CD4-positive, alpha-beta T cell treated with Interleukin-21 for 1 hour (primary cell): Measurements from ENCODE around the gene FAM187B.
"Not testable (repeated sequence)": the region's sequence is repeated elsewhere in the genome, so short reads cannot be mapped to it uniquely, and the experiment has no call there.

Experiments
- DNase-seq: peaks from one replicate; pipeline ENCODE4 v3.0.0-alpha.2; 2020

FAM187B gene

DNA sequence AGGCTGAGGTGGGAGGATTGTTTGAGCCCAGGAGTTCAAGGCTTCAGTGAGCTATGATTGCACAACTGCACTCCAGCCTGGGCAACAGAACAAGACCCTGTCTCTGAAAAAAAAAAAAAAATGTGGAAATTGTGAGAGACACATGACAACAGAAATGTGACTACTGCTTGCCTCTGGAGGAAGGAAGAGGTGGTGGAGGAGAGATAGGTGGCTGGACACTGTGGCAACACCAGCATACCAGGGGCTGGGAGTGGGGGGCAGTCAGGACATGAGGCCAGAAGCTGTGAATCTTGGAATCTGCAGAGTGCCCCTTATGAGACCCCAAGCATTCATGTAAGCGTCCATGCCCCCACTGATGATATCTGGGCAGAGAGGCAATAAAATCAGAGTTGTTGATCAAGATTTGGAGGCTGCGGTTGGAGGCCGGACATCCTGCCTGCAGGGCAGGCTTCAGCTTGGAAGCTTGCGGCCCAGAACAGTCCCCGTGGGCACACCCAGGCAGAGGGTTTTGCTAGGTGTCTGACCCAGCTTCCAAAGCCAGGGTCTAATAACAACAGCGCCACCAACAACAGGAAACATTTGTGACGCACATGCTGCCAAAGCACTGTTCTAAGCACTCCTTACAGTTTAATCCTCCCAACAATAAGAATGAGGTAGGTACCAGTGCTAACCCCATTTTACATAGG lies 16.9 kb downstream of the FAM187B start:
- peak; percentile 95 for DNase-seq

DNA sequence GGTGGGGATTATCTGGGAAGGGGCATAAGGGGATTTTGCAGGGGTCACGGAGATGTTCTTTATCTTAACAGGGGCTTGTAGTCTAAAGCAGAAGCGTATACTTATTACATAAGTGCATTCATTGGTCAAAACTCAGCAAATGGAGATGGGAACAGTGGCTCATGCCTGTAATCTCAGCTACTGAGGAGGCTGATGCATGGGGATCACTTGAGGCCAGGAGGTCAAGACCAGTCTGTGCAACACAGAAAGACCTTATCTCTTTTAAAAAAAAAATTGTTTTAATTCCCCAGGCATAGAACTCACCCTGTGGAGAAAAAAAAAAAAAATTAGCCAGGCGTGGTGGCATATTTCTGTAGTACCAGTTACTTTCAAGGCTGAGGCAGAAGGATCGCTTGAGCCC lies 18.9 kb downstream of the FAM187B start:
- no peak for DNase-seq

DNA sequence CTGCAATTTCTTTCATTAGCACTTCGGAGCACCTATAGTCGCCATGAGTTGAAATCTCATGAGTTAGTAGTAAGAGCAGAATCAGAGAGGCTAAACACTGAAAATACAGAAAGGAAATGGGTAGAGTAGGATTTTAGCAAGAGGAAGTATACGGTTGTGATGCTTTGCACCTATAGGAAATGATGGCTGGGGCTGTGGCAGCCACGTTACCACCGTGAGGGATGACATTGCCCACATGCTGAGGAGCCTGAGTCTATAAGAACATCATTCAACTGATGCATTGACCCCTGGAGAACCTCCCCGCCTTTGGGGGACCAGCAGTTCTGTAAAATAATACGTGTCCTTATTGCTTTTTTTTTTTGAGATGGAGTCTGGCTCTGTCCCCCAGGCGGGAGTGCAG lies 20.4 kb downstream of the FAM187B start:
- no peak for DNase-seq

DNA sequence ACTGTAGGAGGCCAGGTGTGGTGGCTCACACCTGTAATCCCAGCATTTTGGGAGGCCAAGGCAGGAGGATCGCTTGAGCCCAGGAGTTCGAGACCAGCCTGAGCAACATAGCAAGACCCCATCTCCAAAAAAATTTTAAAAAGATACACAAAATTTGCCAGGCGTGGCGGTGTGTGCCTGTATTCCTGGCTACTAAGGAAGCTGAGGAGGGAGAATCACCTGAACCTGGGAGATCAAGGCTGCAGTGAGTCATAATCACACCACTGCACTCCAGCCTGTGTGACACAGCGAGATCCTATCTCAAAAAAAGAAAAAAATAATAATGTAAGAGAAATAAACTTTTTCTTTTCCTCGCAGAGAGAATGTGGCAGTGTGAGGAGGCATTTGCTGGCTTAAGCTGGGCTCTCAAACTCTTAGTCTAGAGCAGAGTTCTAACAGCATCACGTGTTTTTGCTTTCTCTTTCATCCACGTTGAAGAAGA lies 21.1 kb downstream of the FAM187B start:
- DNase-seq, result peak; percentile 60

DNA sequence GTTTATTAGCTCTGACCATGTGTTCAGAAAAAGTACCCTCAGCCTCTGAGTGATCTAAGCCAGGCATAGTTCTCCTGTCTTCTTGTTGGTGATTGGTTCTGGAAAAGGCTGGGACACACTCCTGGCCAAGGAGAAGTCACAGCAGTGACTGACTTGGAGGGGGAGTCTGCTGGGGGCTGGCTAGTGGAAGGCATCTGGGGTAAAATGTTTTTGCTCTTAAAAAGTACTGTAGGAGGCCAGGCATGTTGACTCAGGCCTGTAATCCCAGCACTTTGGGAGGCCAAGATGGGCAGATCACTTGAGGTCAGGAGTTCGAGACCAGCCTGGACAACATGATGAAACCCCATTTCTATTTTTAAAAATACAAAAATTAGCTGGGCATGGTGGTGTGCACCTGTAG lies 21.7 kb downstream of the FAM187B start:
- no peak for DNase-seq

DNA sequence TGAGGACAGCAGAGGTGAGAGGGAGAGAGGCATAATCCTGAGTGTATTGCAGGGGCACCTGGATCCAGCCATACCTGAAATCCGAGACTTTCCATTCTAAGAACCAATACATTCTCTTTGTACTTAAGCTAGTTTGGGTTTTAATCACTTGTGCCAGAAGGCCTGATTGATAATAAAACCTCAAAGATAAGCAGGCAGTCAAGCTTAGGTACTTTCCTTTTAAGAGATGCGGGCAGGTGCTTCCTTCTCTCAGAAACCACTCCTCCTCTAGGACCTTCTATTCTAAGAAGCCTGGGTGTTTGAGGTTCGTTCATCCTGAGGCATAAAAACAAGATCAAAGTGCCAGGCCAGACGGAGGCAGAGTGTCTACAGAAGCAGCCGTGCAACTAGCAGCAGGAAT lies 22.2 kb downstream of the FAM187B start:
- DNase-seq, result peak; percentile 89

DNA sequence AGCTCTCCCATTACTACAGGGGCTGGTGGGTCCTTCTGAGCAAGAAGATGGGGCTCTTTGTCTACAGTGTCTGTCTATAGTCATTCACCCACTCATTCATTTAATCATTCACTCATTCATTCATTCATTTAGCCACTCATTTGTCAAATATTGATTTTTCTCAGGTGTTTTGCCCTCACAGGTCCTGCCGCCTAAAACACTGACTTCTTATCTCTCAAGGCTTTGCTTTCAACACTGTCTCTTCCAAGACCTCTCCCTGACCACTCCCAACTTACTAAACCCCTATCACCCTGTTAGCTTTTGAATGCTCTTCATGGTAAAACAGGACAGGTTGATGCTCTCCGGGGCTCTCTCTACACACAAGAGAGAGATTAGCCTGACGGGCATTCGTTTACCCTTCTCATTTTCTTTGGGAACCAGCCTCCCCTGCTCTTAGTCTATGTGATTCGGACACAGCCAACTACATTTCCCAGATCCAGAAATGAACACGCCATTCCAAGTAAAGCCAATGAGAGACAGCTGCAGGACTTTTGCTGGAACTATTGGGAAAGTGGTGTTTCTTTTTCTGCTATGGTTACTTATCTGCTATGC lies 22.7 kb downstream of the FAM187B start:
- DNase-seq, result no peak

DNA sequence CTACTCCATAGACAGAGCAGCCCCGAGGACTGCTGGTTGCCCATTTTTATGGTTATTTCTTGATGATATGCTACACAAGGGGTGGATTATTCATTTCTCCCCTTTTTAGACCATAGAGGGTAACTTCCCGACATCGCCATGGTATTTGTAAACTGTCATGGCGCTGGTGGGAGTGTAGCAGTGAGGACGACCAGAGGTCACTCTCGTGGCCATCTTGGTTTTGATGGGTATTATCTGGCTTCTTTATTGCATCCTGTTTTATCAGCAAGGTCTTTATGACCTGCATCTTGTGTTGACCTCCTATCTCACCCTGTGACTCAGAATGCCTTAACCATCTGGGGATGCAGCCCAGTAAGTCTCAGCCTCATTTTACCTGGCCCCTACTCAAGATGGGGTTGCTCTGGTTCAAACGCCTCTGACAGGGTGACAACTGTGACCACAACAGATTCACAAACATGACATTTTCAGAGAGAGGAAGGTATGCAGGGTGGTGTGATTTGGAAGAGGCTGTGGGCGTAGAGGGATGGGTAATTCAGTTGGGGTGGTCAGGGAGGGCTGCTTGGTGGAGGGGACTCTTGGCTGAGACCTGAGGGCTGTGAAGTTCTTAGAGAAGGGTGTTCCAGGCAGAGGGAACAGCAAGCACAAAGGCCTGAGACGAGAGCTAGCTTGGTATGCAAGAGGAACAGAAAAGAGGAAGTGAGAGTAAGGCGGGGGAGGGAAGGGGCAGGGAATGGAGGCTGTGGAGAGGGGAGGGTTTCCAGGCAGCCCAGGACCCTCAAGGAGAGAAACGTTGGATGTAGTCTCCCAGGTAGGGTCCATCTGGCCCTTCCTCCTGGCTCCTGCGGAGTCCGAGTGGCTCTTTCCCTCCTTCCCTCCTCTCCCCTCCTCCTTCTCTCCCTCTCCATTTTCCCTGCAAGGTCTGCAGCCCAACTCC lies 23.5 kb downstream of the FAM187B start:
- peak; percentile 23 for DNase-seq

DNA sequence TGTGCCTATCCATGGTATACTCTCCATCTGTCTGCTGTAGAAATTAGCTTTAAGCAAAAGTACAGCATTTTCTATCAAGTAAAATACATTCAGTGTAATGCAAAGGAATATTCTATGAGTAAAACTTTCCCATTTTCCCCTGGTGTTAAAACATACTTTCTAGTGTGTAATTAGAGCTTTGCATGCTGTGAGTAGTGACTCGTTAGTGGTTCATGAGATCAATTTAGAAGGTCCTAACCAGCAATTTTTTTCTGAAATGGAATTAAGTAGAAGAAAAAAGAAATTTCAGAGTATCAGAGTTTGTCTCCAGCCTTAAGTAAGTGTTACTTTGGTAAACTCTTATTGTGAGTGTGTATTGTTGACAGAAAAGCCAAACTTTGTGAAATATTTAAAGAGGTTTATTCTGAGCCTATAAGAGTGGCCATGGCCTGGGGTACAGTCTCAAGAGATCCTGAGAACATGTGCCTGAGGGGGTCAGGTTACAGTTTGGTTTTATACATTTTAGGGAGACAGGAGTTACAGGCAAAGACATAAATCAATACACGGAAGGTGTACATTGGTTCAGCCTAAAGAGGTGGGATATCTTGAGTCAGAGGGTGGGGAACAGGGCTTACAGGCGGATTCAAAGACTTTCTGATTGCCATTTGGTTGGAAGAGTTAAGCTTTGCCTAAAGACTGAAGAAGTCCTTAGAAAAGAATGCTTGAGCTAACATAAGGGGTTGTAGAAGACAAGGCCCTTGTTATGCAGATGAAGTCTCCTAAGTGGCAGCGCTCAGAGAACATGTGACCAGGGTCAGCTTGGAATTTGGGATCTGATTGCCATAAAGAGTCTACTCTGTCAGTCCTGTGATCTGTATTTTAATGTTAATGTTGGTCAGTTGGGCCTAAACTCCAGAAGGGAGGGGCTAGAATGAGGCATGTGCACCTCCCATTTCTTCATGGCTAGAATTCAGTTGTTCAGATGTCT lies 25.5 kb downstream of the FAM187B start:
- DNase-seq, result no peak

DNA sequence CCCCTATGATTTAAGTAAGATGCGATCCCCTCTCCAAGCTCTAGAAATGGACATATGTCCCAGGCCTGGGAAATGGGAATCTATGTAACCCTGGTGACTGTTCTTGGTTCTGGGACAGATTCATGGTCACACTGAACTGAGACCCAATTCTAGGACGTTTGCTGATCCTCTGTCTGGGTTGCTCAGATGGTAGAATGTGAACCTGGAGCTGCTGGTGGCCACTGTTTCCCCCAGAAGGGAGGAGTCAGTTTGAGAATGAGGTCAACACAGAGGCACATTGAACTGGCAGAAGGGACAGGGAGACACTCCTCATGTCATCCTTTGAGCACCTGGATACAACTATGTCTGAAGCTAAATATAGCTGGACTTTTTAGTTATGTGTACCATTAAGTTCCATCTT lies 29.1 kb downstream of the FAM187B start:
- DNase-seq, result no peak

DNA sequence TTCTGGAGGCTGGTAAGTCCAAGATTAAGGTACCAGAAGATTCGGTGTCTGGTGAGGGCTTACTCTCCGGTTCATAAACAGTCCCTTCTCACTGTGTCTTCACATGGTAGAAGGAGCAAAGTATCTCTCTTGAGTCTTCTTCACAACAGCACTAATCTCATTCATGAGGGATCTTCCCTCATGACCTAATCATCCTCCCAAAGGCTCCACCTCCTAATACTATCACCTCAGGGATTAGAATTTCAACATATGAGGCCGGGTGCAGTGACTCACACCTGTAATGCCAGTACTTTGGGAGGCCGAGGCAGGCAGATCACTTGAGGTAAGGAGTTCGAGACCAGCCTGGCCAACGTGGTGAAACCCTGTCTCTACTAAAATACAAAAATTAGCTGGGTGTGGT lies 31.7 kb downstream of the FAM187B start:
- not testable (repeated sequence) for DNase-seq

DNA sequence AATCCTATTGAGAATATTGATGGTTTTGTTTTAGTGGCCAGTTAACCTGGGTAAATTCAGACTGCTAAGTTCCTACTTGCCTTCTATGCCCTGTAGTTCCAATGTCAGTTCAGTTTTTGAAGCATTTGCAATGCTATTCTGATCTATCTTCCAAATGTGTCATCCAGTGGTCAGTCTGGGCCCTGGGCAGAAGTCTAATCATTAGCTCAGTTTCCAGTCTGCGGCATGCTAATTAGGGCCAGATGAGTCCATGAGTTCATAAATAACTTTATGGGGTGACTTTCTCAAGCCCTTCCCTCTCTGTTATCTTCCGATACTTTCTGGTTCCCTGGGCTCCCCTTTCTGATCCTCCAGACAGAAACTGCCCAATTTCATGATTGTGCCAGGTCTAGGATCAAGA lies 32.7 kb downstream of the FAM187B start:
- DNase-seq, result no peak

DNA sequence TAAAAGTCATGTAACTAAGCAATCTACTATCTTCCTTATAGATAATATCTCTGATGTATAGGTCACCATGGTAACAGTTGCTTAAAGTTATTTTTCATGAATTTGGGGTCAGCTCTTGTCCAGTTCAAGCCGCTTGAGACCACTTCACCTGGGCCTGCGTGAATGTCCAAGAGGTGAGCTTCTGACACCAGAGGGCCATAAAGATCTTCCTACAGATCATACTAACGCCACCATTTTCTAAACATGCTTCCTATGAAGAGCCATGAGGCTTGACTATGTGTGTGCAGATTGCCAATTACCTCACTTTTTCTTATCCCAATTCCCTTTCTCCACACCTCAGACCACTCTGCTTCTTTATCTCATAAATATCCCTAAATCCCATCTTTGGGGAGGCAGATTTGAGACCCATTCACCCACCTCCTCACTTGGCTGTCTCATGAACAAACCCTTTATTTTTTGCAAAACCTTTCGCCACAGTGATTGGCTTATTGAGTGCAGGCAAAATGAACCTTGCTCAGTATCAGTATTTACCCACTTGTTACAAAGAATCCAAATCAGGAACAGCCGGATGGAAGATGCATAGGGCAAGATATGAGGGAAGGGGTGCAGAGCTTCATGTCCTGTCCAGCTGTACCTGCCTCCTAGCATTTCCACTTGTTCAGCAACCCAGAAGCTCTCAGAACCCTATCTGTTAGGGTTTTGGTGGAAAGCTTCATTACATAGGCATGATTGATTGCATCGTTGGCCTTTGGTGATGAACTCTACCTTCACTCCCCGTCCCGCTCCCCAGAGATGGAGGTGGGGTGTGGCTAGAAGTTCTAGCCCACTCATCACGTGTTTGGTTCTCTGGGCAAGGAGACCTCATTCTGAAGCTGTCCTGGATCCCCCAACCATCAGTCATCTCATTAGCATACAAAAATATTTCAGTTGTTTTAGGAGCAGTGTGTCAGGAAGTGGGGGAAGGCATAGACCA lies 34.2 kb downstream of the FAM187B start:
- no peak for DNase-seq

DNA sequence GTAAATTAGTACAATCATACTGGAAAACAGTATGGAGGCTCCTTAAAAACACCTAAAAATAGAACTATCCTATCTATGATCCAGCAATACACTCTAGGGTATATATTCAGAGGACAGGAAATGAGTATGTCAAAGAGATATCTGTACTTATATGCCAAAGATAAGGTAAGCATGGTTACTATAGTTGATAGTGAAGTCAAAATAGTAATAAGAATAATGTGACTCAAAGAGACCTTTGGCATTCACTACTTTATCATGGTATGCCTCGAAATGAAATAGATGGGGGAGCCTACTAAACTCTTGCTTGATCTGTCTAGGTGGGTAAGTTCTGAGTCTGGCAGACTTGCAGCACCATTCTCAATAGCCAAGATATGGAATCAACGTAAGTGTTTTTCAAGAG lies 43.7 kb downstream of the FAM187B start:
- DNase-seq, result no peak

DNA sequence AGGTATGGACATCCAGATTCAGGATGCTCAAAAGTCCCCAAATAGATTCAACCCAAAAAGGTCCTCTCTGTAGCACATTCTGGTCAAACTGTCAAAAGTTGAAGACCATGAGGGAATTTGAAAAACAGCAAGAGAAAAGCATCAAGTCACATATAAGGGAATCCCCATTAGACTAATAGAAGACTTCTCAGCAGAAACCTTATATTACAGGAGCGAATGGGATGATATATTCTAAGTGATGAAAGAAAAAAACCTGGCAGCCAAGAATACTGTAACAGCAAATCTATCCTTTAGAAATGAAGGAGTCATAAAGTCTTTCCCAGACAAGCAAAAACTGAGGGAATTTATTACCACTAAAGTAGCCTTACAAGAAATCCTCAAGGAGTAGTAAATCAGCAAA lies 44.3 kb downstream of the FAM187B start:
- no peak for DNase-seq

DNA sequence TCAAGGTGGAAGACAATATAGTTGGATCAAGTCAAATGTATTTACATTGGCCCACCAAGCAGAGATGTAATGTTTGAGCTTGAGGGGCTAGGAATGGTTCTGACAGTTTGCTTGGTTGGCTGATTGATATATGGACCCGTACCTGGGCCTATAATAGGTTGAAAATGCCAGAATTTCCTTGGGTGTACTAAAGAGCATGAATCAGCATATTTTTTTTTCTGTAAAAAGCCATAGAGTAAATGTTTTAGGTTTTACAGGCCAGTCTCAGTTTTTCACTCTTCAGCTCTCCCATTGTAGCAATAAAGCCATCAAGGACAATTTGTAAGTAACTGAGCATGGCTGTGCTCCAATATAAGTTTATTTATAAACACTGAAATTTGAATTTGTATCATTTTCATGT lies 47.2 kb downstream of the FAM187B start:
- DNase-seq, result no peak

DNA sequence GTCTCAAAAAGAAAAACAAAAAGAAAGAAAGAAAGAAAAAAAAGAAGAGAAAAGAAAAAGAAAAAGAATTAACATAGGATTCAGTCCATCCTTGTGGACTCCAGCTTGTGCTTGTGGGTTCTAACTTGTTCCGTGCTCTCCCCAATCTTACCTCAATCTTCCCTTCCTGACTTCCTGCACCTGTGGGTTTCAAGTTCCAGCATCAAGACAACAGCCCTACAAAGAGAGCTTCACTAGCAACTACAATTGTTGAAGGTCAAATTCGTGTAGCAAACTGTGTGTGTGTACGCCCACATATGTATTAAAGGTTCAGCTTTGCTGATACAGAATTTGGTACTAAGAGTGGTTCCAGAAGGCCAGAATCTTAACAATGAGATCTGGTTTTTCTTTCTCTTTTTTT lies 48.7 kb downstream of the FAM187B start:
- DNase-seq, result no peak

DNA sequence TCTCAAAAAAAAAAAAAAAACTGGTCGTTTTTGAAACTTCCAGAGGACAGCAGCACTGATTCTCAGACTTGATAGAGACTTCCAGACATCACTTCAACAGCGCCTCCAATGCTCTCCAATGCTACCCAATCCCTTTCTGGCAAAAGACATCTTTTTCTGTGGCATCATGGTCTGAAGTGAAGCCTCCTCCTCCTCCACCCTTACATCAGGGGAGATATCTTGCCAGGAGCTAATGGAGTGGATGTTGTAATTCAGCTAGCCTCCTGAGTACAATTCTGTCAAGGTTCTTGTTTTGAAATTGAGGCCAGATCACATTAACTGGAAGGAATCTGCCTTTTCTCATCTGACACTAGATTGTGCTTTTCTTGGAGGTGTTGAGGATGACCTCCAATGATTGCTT lies 49.8 kb downstream of the FAM187B start:
- DNase-seq, result no peak

DNA sequence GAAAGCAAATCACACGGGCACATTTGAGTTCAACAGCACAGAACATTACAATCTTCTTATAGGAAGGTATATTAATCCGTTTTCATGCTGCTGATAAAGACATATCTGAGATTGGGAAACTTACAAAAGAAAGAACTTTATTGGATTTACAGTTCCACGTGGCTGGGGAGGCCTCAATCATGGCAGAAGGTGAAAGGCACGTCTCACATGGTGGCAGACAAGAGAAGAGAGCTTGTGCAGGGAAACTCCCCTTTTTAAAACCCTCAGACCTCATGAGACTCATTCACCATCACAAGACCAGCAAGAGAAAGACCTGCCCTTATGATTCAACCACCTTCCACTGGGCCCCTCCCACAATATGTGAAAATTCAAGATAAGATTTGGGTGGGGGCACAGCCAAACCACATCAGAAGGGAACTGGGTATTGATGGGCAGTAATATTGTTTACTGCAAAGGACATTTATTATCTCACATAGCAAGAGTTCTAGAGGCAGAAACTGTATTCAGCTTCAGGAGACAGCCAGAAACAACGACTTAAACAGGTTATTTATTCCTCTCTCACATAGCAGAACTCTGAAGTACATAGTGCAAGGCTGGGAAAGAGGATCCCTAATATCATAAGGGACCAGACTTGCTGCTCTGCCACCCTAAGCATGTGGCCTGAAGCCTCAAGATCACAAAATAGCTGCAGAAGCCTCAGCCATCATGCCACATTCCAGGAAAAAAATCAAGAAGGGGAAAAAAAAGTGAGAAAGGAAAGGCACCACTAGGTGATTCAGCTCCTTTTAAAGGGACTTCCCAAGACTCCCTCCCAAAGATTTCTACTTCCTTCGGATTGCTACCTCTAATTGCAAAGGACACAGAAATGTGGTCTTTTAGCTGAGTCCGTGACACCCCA lies 50.9 kb downstream of the FAM187B start:
- DNase-seq, result no peak

DNA sequence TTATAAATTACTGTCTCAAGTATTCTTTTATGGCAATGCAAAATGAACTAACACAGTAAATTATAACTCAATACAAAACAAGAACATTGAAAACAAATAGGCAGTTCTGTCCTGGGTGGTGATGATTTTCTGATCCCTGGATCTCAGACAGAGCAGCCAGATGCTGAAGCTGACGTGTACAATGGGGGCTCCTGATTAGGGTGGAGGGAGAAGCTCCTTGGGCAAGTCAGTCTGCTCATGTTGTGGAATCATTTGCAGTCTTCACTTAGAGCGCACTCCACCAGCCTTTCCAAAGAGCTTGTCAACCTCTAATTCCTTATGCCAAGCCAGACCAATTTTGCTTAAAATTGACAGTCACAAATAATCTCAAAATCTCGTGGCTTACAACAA lies 52.4 kb downstream of the FAM187B start:
- no peak for DNase-seq
